ENCODE results near the gene ZNF571. TPM values are rescaled to one million over a fixed set of nuclear protein-coding genes. Genes with fewer than 3 reads are reported as not detected.

ZNF571 gene
- total RNA-seq, 1 donor from 2014 or later, result 4.8 TPM

DNA sequence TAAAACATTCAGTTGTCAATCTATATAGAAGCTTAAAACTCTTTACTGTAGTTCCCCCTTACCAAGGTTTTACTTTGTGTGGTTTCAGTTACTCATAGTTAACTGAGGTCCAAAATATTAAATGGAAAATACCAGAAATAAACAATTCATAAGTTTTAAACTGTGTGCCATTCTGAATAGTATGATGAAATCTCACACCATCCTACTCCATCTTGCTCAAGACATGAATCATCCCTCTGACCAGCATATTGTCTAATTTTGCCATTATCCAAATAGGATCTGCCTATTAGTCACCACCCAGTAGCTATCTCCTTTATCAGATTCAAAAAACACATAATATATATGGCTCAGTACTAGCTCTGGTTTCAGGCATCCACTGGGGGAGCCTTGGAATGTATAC, 22.4 kb downstream of the ZNF571 start:
- Histone ChIP-seq H3K27me3 (ENCODE audit: low read depth) (no peaks in the 10 kb centered on the region), H3K36me3 (no peaks in the 10 kb centered on the region), H3K27ac (no peak overlapping the region), H3K4me1 (no peaks in the 10 kb centered on the region), H3K4me3 (no peak overlapping the region), H3K9me3 (no peaks in the 10 kb centered on the region)
- intact Hi-C loops (cut with DNase I), result no loop called here
- TF ChIP-seq, protein P1, sequence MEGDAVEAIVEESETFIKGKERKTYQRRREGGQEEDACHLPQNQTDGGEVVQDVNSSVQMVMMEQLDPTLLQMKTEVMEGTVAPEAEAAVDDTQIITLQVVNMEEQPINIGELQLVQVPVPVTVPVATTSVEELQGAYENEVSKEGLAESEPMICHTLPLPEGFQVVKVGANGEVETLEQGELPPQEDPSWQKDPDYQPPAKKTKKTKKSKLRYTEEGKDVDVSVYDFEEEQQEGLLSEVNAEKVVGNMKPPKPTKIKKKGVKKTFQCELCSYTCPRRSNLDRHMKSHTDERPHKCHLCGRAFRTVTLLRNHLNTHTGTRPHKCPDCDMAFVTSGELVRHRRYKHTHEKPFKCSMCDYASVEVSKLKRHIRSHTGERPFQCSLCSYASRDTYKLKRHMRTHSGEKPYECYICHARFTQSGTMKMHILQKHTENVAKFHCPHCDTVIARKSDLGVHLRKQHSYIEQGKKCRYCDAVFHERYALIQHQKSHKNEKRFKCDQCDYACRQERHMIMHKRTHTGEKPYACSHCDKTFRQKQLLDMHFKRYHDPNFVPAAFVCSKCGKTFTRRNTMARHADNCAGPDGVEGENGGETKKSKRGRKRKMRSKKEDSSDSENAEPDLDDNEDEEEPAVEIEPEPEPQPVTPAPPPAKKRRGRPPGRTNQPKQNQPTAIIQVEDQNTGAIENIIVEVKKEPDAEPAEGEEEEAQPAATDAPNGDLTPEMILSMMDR (IDR thresholded peaks at IDR 0.05), result no peak
- ATAC-seq (no peak), DNase-seq (no peak)

DNA sequence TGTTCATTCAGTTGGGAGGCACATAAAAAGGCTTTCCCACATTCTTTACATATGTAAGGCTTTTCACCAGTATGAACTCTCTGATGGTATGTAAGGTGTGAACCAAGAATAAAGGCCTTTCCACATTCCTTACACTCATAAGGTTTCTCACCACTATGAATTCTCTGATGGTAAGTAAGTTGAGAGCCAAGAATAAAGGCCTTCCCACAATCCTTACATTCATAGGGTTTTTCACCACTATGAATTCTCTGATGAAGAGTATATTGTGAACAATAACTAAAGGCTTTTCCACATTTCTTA, 29.3 kb downstream of the ZNF571 start:
- H3K27ac ChIP-seq, result no peak overlapping the region
- ATAC-seq, result no peak
- no peaks in the 10 kb centered on the region for H3K4me1 ChIP-seq
- no peaks in the 10 kb centered on the region for H3K9me3 ChIP-seq
- no peak for DNase-seq
- peaks cover 7% of the 10 kb centered on the region for H3K36me3 ChIP-seq
- no peaks in the 10 kb centered on the region for H3K27me3 ChIP-seq (ENCODE audit: low read depth)
- TF ChIP-seq, protein P1 (IDR thresholded peaks at IDR 0.05), result no peak
- intact Hi-C loops (cut with DNase I), result no loop called here
- H3K4me3 ChIP-seq, result no peak overlapping the region

DNA sequence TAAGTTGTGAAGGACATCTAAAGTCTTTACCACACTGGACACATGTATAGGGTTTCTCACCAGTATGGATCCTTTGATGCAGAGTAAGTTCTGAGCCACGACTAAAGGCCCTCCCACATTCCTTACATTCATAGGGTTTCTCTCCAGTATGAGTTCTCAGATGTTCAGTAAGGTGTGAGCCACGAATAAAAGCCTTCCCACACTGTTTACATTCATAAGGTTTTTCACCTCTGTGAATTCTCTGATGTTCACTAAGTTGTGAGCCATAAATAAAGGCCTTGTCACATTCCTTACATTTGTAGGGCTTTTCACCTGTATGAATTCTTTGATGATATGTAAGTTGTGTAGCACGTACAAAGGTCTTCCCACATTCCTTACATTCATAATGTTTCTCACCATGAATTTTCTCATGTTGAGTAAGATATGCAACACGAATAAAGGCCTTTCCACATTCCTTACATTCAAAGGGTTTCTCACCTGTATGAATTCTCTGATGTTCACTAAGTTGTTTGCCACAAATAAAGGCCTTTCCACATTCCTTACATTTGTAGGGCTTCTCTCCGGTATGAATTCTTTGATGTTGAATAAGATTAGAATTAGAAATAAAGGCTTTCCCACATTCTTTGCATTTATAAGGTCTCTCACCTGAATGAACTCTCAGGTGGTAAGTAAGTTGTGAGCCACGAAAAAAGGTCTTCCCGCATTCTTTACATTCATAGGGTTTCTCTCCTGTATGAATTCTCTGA, 29.8 kb downstream of the ZNF571 start:
- Histone ChIP-seq H3K9me3 (no peaks in the 10 kb centered on the region), H3K36me3 (peaks cover 7% of the 10 kb centered on the region), H3K4me1 (no peaks in the 10 kb centered on the region), H3K27me3 (ENCODE audit: low read depth) (no peaks in the 10 kb centered on the region), H3K4me3 (no peak overlapping the region), H3K27ac (no peak overlapping the region)
- ATAC-seq (no peak), DNase-seq (no peak)
- intact Hi-C loops (cut with DNase I), result no loop called here
- TF ChIP-seq, protein P1 (IDR thresholded peaks at IDR 0.05), result no peak

DNA sequence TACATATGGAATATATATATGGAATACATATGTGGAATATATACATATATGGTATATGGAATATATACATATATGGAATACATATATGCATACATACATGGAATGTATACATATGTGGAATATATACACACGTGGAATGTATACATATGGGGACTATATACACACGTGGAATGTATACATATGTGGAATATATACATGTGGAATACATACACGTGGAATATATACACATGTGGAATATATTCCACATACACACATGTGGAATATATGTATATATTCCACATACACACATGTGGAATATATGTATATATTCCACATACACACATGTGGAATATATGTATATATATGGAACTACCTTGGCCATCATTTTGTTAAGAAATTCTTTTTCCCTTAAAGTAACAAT, 31.1 kb downstream of the ZNF571 start:
- H3K4me1 ChIP-seq, result no peaks in the 10 kb centered on the region
- H3K27ac ChIP-seq, result no peak overlapping the region
- no peak for DNase-seq
- H3K9me3 ChIP-seq, result no peaks in the 10 kb centered on the region
- intact Hi-C loops (cut with DNase I), result no loop called here
- no peaks in the 10 kb centered on the region for H3K27me3 ChIP-seq (ENCODE audit: low read depth)
- no peak overlapping the region for H3K4me3 ChIP-seq
- H3K36me3 ChIP-seq, result peaks cover 7% of the 10 kb centered on the region
- ATAC-seq, result no peak
- TF ChIP-seq, protein P1 (IDR thresholded peaks at IDR 0.05), result no peak

DNA sequence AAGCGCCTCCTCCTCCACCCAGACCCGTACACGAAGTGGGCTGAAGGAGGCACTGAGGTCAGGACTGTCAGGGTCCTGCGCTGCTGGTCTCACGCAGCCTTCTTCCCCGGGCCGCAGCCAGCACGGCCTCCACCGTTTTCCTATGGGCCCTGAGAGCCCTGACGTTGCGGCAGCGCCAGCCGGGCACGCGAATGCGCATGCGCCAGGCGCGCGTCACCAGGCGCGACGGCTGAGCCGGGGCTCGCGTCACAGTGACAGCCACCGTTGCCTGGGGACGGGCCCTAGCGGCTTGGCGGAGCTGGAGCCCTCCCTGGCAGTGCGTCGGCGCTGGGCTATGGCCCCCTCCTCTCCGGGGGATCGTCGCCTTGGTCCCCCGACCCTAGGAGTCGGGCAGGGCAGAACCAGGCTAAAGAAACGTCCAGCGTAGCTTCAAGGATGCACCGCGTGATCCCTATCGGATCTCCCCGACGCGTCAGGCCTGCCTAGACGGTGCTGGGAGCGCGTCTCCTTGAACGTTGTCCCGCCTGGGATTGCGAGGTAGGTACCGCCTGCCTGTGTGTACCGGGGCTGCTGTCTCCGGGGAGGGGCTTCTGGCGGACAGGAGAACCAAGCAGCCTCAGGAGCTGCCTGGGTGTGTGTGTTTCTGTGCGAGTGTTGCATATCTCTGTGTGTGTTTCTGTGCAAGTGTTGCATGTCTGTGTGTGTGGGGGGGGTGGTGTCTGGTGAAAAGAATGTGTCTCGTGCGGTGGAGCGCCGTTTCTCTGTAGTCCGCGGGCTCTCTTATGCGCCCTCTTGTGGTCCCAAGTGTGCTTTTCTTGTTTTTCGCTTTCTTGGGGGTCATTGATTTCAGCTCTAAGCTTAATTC, 43.2 kb downstream of the ZNF571 start:
- intact Hi-C loops (cut with DNase I), result no loop called here
- no peaks in the 10 kb centered on the region for H3K9me3 ChIP-seq

More for the DNA sequence above, 43.2 kb downstream of the ZNF571 start:
- TF ChIP-seq, protein P1 (IDR thresholded peaks at IDR 0.05), result no peak
- DNase-seq (no peak), ATAC-seq (no peak)
- Histone ChIP-seq H3K4me3 (peak overlapping the region; percentile 41), H3K4me1 (no peaks in the 10 kb centered on the region), H3K27ac (no peak overlapping the region), H3K36me3 (no peaks in the 10 kb centered on the region), H3K27me3 (ENCODE audit: low read depth) (no peaks in the 10 kb centered on the region)
